H9 (cell line): ENCODE data around the gene CACNA2D3. TPM values are rescaled to one million over a fixed set of nuclear protein-coding genes. Genes with fewer than 3 reads are reported as not detected.

Experiments
- DNase-seq: peaks from one replicate; pipeline ENCODE4 v3.0.0-alpha.2; 2017
- H2AFZ ChIP-seq: one replicate; pipeline ENCODE4 v1.6.1; 2013; ENCODE audit warnings: mild to moderate bottlenecking, low read length, control low read depth, moderate library complexity
- H2AK5ac ChIP-seq: 2 replicates; pipeline ENCODE4 v1.6.1; 2013; ENCODE audit warnings: low read length, control low read depth, mixed read lengths; ENCODE audit not compliant: insufficient read length
- H2BK120ac ChIP-seq: one replicate; pipeline ENCODE4 v1.6.1; 2013; ENCODE audit warnings: low read depth, mild to moderate bottlenecking, low read length, control low read depth, inconsistent platforms; ENCODE audit not compliant: poor library complexity, severe bottlenecking
- H2BK12ac ChIP-seq: 2 replicates; pipeline ENCODE4 v1.6.1; 2013; ENCODE audit warnings: low read length, control low read depth, mixed read lengths, low read depth; ENCODE audit not compliant: insufficient read length
- H2BK15ac ChIP-seq: 2 replicates; pipeline ENCODE4 v1.6.1; 2013; ENCODE audit warnings: low read depth, low read length, control low read depth
- H2BK20ac ChIP-seq: one replicate; pipeline ENCODE4 v1.6.1; 2013; ENCODE audit warnings: low read depth, mild to moderate bottlenecking, low read length, control low read depth, inconsistent platforms; ENCODE audit not compliant: poor library complexity, severe bottlenecking
- H2BK5ac ChIP-seq: 2 replicates; pipeline ENCODE4 v1.6.1; 2013; ENCODE audit warnings: low read length, control low read depth, mixed read lengths; ENCODE audit not compliant: insufficient read length
- H3K14ac ChIP-seq: 2 replicates; pipeline ENCODE4 v1.6.1; 2013; ENCODE audit warnings: low read length, control low read depth; ENCODE audit not compliant: insufficient read depth
- H3K18ac ChIP-seq: 2 replicates; pipeline ENCODE4 v1.6.1; 2013; ENCODE audit warnings: low read depth, mild to moderate bottlenecking, mixed read lengths, low read length, control low read depth; ENCODE audit not compliant: insufficient read length
- H3K23ac ChIP-seq: 2 replicates; pipeline ENCODE4 v1.6.1; 2013; ENCODE audit warnings: low read length, control low read depth, mixed read lengths, low read depth; ENCODE audit not compliant: insufficient read length
- H3K23me2 ChIP-seq: 2 replicates; pipeline ENCODE4 v1.6.1; 2013; ENCODE audit warnings: low read depth, mild to moderate bottlenecking, mixed read lengths, low read length, control low read depth; ENCODE audit not compliant: insufficient read length, poor library complexity, severe bottlenecking
- H3K27ac ChIP-seq: 2 replicates; pipeline ENCODE4 v1.5.1; 2013; ENCODE audit warnings: low read length, control low read depth, mixed read lengths, low read depth; ENCODE audit not compliant: insufficient read length
- H3K27me3 ChIP-seq: 2 replicates; pipeline ENCODE4 v1.6.1; 2013; ENCODE audit warnings: low read length, control low read depth, inconsistent platforms; ENCODE audit not compliant: insufficient read depth
- H3K4ac ChIP-seq: 2 replicates; pipeline ENCODE4 v1.6.1; 2013; ENCODE audit warnings: low read depth, mild to moderate bottlenecking, control low read depth, inconsistent platforms, low read length, moderate library complexity
- H3K4me1 ChIP-seq: 2 replicates; pipeline ENCODE4 v1.6.1; 2013; ENCODE audit warnings: low read length, control low read depth, inconsistent platforms; ENCODE audit not compliant: insufficient read depth
- H3K4me2 ChIP-seq: 2 replicates; pipeline ENCODE4 v1.6.1; 2013; ENCODE audit warnings: low read length, control low read depth, mixed read lengths; ENCODE audit not compliant: insufficient read length, insufficient read depth
- H3K56ac ChIP-seq: 2 replicates; pipeline ENCODE4 v1.6.1; 2013; ENCODE audit warnings: low read depth, mild to moderate bottlenecking, mixed read lengths, low read length, control low read depth; ENCODE audit not compliant: insufficient read length
- H3K79me1 ChIP-seq: 2 replicates; pipeline ENCODE4 v1.6.1; 2013; ENCODE audit warnings: low read depth, mild to moderate bottlenecking, moderate library complexity, low read length, control low read depth, inconsistent platforms; ENCODE audit not compliant: insufficient read depth, poor library complexity, severe bottlenecking
- H3K79me2 ChIP-seq: 2 replicates; pipeline ENCODE4 v1.6.1; 2013; ENCODE audit warnings: low read length, control low read depth, inconsistent platforms; ENCODE audit not compliant: insufficient read depth
- H3K9ac ChIP-seq: 2 replicates; pipeline ENCODE4 v1.6.1; 2013; ENCODE audit warnings: low read length, control low read depth, mixed read lengths; ENCODE audit not compliant: insufficient read length; ENCODE audit errors: extremely low read depth
- H3K9me3 ChIP-seq: one replicate; pipeline ENCODE4 v1.6.1; 2013; ENCODE audit warnings: low read depth, low read length, inconsistent platforms; ENCODE audit not compliant: control insufficient read depth
- H3T11ph ChIP-seq: one replicate; pipeline ENCODE4 v1.6.1; 2013; ENCODE audit warnings: mild to moderate bottlenecking, low read length, control low read depth, inconsistent platforms
- H4K20me1 ChIP-seq: one replicate; pipeline ENCODE4 v1.6.1; 2013; ENCODE audit not compliant: control insufficient read depth, insufficient read length, insufficient read depth
- H4K5ac ChIP-seq: 2 replicates; pipeline ENCODE4 v1.6.1; 2013; ENCODE audit warnings: low read depth, mild to moderate bottlenecking, mixed read lengths, low read length, control low read depth; ENCODE audit not compliant: insufficient read length
- H4K8ac ChIP-seq: replicated peaks from 2 replicates; pipeline ENCODE4 v1.6.1; 2013; ENCODE audit warnings: low read length, control low read depth, mixed read lengths, low read depth; ENCODE audit not compliant: insufficient read length
- H4K91ac ChIP-seq: 2 replicates; pipeline ENCODE4 v1.6.1; 2013; ENCODE audit warnings: low read depth, mild to moderate bottlenecking, moderate library complexity, mixed read lengths, low read length, control low read depth; ENCODE audit not compliant: insufficient read length
- H3K27ac Mint-ChIP-seq, 3 experiments: 2 replicates in 2 of 3; 3 replicates in 1 of 3; pipeline ENCODE4 v1.8.0; 2020 to 2021; ENCODE audit warnings: mixed read lengths in 3 of 3, mild to moderate bottlenecking in 1 of 3, moderate library complexity in 1 of 3
- H3K27me3 Mint-ChIP-seq: 2 replicates; pipeline ENCODE4 v1.8.0; 2021; ENCODE audit warnings: low read depth, mild to moderate bottlenecking, moderate library complexity, mixed read lengths
- H3K36me3 Mint-ChIP-seq, 3 experiments: 2 replicates in 2 of 3; 3 replicates in 1 of 3; pipeline ENCODE4 v1.8.0; 2020 to 2021; ENCODE audit warnings: low read depth in 3 of 3, mixed read lengths in 3 of 3; ENCODE audit not compliant: insufficient read depth in 1 of 3
- H3K4me1 Mint-ChIP-seq, 2 experiments: 2 replicates each; pipeline ENCODE4 v1.8.0; 2020; ENCODE audit warnings: mixed read lengths in 2 of 2
- H3K4me3 Mint-ChIP-seq, 2 experiments: 2 replicates in 1 of 2; 3 replicates in 1 of 2; pipeline ENCODE4 v1.8.0; 2020 to 2021; ENCODE audit warnings: mild to moderate bottlenecking in 2 of 2, mixed read lengths in 2 of 2, moderate library complexity in 1 of 2
- H3K9me3 Mint-ChIP-seq, 2 experiments: 2 replicates in 1 of 2; 3 replicates in 1 of 2; pipeline ENCODE4 v1.8.0; 2020; ENCODE audit warnings: mild to moderate bottlenecking in 2 of 2, mixed read lengths in 2 of 2, moderate library complexity in 1 of 2
- WGBS: extraction: QIAGEN DNeasy Blood & Tissue Kit; methylation state at CpG from one replicate; pipeline ENCODE4 v1.1.7; 2013; ENCODE audit warnings: missing lambda C conversion rate, low lambda C conversion rate, mixed read lengths; ENCODE audit not compliant: insufficient read length; ENCODE audit errors: extremely low coverage; 5-methylcytosine and 5-hydroxymethylcytosine counted together
- total RNA-seq: library from RNA; stranded (reverse); gene quantifications from 2 replicates; pipeline ENCODE4 v1.2.1, GENCODE V29; 2021
- TF ChIP-seq, protein P1 (sequence below): fragments of 200-600 bp; sonication (generic); conservative IDR thresholded peaks from 3 replicates; pipeline ENCODE4 v1.8.0; 2021; ENCODE audit warnings: antibody characterized with exemption, mild to moderate bottlenecking

CACNA2D3 gene
- total RNA-seq, 1 experiment from 2014 or later, result 3.2 TPM

DNA sequence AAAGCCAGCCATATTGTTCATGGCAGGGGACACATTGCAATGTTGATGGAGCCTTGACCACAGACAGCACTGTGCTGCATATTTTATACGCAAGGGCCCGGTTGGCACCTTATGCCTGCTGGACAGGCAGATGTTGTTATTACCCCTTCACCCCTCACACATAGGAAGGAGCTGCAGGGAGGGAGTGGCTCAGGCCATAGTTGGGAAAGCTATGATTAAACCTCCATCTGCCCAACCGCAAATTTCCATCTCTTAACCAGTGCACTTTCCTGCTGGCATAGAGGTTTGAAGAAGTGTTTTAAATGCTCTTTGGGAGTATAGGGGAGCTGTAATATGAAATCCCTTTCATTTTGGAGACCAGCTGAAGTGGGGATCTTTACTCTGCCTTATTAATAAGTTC lies 224.7 kb downstream of the CACNA2D3 start:
- Histone ChIP-seq H3K18ac (no peak overlapping the region), H2BK5ac (no peak overlapping the region), H2BK15ac (no peak overlapping the region), H2BK20ac (no peak overlapping the region), H3K27ac (no peak overlapping the region), H4K5ac (no peak overlapping the region), H3K4me2 (no peak overlapping the region), H3T11ph (no peak overlapping the region), H2BK120ac (no peak overlapping the region), H4K8ac (no peak overlapping the region), H3K9ac (no peak overlapping the region), H3K79me1 (no peaks in the 10 kb centered on the region), H3K23ac (no peak overlapping the region), H3K27me3 (no peaks in the 10 kb centered on the region), H4K91ac (no peak overlapping the region), H3K9me3 (no peaks in the 10 kb centered on the region), H3K4me1 (peaks cover 6% of the 10 kb centered on the region; the same call in 1 of the 2 replicates), H3K56ac (no peak overlapping the region), H3K79me2 (no peaks in the 10 kb centered on the region), H2AK5ac (no peak overlapping the region), H2BK12ac (no peak overlapping the region), H3K14ac (no peak overlapping the region), H3K4ac (no peak overlapping the region), H2AFZ (no peak overlapping the region), H4K20me1 (no peaks in the 10 kb centered on the region), H3K23me2 (no peaks in the 10 kb centered on the region)
- no CpG with 5 or more reads among the region's 3 CpGs for WGBS
- Mint-ChIP-seq H3K4me3 (no peak overlapping the region), H3K36me3 (no peaks in the 10 kb centered on the region), H3K9me3 (no peaks in the 10 kb centered on the region; a peak in 2 of 5 replicates), H3K27ac (no peak overlapping the region), H3K27me3 (0 out of 2 replicates have a peak, but pooled peaks cover 1% of the 10 kb centered on the region), H3K4me1 (peaks cover 40 to 46% of the 10 kb centered on the region in 2 experiments)
- DNase-seq, result no peak
- TF ChIP-seq, protein P1, sequence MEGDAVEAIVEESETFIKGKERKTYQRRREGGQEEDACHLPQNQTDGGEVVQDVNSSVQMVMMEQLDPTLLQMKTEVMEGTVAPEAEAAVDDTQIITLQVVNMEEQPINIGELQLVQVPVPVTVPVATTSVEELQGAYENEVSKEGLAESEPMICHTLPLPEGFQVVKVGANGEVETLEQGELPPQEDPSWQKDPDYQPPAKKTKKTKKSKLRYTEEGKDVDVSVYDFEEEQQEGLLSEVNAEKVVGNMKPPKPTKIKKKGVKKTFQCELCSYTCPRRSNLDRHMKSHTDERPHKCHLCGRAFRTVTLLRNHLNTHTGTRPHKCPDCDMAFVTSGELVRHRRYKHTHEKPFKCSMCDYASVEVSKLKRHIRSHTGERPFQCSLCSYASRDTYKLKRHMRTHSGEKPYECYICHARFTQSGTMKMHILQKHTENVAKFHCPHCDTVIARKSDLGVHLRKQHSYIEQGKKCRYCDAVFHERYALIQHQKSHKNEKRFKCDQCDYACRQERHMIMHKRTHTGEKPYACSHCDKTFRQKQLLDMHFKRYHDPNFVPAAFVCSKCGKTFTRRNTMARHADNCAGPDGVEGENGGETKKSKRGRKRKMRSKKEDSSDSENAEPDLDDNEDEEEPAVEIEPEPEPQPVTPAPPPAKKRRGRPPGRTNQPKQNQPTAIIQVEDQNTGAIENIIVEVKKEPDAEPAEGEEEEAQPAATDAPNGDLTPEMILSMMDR, result no peak
